ENCODE results near the gene GPR162.

- no peak for TF ChIP-seq CTCF (conservative IDR thresholded peaks at IDR 0.05 in 1 of 2, IDR thresholded peaks at IDR 0.05 in 1 of 2; ENCODE audit: extremely low read depth in 1 of 2, insufficient read depth in 1 of 2, low read depth in 1 of 2, low read length in 2 of 2)
- TF ChIP-seq EZH2 (IDR thresholded peaks at IDR 0.05; ENCODE audit: borderline replicate concordance, low read length), result no peak
These were observed 47.0 kb upstream of the GPR162 start for GRCh38 chr12:6774499-6775062.
